HG02870 (cell line): ENCODE measurements around the gene TSG101.
A peak's percentile ranks its signal among the peaks of the same experiment; 100 is the strongest.

ENCODE experiments used
- ATAC-seq: cut with Tn5 transposase; IDR thresholded peaks from one replicate; pipeline ENCODE4 v1.9.1; 2021; ENCODE audit warnings: mild to moderate bottlenecking, moderate library complexity; ENCODE audit not compliant: unreplicated experiment

Gene TSG101, protein sequence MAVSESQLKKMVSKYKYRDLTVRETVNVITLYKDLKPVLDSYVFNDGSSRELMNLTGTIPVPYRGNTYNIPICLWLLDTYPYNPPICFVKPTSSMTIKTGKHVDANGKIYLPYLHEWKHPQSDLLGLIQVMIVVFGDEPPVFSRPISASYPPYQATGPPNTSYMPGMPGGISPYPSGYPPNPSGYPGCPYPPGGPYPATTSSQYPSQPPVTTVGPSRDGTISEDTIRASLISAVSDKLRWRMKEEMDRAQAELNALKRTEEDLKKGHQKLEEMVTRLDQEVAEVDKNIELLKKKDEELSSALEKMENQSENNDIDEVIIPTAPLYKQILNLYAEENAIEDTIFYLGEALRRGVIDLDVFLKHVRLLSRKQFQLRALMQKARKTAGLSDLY

DNA sequence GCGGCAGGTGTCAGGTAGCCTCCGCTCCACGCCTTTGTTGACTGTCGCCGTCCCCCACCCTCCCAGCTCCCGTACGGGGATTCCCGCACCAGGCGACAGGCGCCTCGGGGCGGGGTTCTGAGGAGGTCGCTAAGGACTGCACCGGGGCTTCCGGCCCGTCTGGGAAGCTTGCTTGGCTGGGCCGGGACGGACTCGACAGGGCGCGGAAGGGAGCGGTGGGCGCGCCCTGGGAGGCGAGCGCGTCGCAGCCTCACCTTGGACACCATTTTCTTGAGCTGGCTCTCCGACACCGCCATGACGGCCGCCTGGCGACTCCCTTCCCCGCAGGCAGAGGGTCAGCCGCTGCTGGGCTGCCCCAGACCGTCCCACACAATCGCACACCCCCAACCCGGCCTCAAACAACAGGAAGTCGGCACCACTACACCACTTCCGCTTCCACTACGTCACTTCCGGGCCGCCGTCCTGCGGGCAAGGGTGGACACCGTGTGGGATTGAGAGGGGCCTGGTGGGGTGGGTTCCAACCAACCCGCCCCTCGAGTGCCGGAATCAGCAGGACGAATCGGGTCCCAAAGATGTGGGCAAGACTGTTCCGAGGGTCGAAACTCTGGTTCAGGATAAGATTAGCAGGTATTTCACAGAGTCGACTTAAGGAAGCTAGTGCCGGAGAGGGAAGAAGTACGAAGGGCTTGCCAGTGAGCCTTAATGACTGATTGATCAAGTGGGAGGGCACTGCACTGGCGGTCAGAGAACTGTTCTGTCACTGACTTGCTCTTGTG is at the start of gene TSG101:
TSS of gene TSG101 (minus strand) at position 422 of the 776 bp plus-strand sequence. CDS start at position 296, 126 bp downstream.
- peak; percentile 94 for ATAC-seq

DNA sequence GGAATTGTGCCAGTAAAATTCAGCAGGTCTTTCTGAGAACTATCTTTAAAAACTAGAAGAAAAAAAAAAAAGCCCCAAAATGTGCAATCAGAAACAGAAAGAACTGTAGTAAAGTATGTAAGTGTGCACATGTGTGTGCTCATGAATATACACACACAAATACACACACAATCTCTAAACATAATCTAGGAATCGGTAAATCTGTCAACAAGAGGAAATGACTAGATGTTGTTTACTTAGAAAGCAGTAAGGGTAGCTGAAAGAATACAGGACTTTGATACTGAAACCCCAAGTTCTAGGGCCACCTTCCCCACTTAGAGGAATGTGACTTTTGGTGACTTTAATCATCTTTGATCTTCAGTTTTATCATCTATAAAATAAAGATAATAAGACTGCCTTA is 48.6 kb upstream of the TSG101 start:
- ATAC-seq, result no peak

GRCh38 chr11:18567081-18567480 is 40.3 kb upstream of the TSG101 start:
- ATAC-seq, result no peak

- no peak for ATAC-seq
Observed at GRCh38 chr11:18566406-18566805, 39.7 kb upstream of the TSG101 start.

- no peak for ATAC-seq
Observed at GRCh38 chr11:18564149-18564548, 37.4 kb upstream of the TSG101 start.

DNA sequence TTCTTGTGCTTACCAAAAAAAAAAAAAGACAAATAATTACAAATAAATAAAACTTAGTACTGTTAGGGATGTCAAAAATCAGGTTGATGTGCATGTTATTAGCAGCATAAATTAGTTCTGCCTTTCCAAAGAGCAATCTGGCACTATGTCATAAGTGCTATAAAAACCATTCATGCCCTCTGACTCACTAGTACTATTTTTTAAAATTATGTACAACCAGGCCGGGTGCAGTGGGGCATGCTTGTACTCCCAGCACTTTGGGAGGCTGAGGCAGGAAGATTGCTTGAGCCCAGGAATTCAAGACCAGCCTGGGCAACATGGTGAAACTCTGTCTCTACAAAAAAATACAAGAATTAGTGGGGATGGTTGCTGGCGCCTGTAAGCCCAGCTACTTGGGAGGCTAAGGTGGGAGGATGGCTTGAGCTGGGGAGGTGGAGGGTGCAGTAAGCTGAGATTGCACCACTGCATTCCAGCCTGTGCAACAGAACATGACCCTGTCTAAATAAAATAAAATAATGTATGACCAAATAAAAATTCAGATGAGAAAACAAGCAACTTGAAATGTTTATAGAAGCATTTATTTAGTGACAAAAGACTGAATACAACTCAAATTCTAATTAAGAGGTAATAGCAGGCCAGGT is 36.5 kb upstream of the TSG101 start:
- ATAC-seq, result no peak

GRCh38 chr11:18548001-18548400 is 21.3 kb upstream of the TSG101 start:
- no peak for ATAC-seq

DNA sequence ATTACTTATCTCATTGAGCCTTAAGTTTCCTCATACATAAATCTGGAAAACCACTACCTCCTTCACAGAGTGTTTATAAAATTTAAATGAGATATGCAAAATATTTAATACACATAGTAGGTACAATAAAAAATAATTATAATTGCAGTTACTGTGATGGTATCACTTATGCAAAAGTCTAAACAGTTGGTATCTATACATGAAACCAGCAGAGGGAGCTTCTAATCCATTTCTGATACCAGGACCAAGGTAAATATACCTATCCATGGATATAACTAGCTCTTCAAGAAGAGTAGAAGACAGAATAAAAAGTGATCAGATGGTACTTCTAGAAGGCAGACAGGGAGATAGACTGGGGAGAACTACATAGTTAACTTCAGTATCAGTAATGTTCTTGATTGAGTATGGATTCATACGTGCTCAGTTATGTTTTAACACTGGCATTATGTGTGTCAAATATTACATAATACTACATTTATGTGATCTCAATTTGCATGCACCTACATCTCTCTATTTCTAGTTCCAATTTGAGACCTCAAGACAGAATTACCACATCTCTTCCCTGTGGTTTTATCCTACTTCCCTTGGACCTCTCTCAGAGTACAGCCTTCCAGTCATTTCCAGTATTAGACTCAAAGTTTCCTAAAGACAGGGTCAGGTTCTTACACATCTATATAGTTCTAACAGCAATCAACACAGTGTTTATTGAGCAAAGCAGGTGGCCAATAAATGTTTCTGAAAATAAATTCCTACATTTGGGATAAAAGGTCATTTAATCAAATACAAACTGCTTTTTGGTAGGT is 13.7 kb upstream of the TSG101 start:
- no peak for ATAC-seq

DNA sequence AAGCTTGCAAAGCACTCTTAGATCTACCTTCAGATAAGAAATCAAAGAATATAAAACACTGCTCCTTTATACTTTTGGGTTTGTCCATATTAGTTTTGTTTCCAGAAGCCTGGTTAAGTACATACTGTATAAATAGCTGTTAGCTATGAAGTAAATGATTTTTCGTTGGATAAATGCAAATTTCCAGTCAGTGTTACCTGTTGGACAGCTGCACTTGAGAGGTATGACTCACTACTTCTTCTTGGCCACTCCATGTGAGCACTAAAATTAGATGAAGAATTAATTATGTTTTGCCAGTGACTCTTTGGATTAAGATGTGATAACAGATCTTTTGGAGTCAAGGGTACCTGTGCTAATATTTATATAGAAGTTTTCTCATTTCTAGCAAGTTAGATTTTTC is 9.5 kb upstream of the TSG101 start:
- ATAC-seq, result no peak

- no peak for ATAC-seq
Observed at GRCh38 chr11:18534245-18534644, 7.5 kb upstream of the TSG101 start.

DNA sequence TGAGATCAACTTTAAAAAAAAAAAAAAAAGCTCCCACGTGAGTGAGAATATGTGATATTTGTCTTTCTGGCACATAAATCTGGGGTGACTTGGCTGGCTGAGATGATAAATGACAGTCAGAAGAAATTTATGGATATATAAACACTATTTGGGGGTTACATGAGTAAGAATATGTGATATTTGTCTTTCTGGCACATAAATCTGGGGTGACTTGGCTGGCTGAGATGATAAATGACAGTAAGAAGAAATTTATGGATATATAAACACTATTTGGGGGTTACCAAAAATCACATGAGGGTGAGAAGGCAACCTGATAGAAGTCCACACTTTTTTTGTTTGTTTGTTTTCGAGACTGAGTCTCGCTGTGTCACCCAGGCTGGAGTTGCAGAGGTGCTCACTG is 6.6 kb upstream of the TSG101 start:
- no peak for ATAC-seq

GRCh38 chr11:18527512-18527911 is 770 bp upstream of the TSG101 start:
- no peak for ATAC-seq

GRCh38 chr11:18526130-18526520 is 617 bp downstream of the TSG101 start:
- ATAC-seq, result no peak

DNA sequence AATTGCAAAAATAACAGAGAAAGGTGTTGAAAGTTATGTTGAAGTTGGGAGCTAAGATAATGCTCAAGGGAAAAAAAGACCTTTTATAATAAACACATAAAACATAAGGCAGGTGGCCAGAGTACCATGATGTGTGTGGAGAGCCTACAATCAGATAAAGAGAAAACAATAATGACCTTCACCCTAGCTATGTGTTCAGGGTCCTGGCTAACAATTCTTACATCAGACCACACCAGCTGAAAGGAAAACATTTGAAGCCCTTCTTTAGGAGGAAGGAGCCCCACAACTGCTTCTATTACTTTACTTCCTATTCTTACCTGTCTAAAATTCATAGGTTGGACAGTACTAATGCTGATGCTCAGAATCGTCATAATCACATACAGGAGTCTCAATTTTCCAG is 2.5 kb downstream of the TSG101 start:
- no peak for ATAC-seq

DNA sequence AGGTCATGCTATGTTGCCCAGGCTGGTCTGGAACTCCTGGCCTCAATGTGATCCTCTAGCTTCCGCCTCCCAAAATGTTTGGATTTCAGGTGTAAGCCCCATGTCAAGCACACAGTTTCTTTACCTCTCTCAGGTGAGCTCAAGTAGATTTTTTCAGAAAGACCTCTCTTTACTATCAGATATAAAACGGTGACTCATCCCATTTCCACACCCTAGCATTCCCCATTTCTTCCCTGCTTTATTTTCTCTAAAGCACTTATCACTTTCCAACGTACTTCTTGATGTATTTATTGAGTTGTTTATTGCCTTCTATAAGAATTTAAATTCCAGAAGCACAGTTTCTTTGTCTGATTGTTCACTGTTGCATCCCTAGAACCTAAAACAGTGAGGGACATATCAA is 3.7 kb downstream of the TSG101 start:
- no peak for ATAC-seq

DNA sequence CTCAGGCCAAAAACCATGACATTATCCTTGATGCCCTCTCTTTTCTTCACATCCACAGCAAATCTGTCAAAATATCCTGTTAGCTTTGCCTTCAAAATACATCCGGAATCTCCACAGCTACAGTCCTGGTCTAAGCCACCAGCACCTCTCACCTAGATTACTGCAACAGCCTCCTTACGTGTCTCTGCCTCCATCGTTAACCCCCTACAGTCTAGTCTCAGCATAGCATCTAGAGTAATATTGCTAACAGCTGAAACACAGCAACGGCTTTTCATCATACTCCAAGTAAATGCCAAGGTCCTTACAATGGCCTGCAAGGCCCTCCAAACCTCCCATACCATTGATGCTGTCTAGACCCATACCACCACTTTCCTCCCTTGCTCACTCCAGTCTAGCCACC is 4.4 kb downstream of the TSG101 start:
- no peak for ATAC-seq

DNA sequence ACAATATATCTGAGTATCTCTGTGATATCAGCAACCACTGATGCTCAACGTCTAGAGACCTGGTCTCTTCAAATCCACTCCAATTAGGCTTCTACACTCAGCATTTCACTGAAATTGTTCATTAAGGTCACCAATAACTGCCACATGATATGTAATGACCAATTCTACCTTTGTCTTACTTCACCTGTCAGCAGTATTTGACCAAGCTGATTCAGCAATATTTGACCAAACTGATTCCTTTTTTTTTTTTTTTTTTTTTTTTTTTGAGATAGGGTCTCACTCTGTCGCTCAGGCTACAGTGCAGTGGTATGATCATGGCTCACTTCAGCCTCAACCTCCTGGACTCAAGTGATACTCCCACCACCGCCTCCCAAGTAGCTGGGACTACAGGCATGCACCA is 5.6 kb downstream of the TSG101 start:
- ATAC-seq, result no peak

- ATAC-seq, result no peak
Observed at GRCh38 chr11:18502352-18502751, 24.4 kb downstream of the TSG101 start.

DNA sequence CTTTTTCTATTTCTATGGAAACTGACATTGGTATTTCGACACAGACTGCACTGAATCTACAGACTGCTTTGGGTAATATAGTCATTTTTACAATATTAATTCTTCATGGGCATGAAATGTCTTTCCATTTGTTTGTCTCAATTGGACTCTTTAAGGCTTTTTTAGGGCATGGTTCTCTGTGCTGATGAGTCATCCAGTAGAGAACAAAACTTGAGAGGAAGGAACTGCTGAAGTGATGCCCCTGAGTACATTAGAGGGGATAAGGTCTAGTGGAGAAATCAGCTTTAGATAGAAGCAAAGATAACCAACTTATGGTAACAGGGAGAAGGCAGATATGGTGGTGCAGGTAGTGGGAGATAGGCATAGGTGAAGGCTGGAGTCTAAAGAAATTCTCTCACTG is 25.1 kb downstream of the TSG101 start:
- no peak for ATAC-seq

GRCh38 chr11:18498039-18498438 is 28.7 kb downstream of the TSG101 start:
- ATAC-seq, result no peak

DNA sequence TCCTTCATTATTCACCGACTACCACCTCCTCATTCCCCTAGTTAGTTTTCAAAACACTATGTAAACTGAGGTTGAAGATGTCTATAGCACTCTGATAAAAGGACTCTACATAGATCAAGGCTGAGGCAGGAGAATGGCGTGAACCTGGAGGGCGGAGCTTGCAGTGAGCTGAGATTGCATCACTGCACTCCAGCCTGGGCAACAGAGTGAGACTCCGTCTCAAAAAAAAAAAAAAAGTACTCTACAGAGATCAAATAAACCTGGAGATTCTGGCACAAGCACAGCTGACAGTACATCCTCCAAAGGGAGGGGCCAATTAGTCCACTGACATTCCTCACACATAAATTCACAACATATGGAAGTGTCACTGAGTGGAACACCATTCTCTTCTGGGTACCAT is 31.0 kb downstream of the TSG101 start:
- ATAC-seq, result no peak
